ENCODE data around the gene ACACB. TPM values are rescaled to one million over a fixed set of nuclear protein-coding genes. Genes with fewer than 3 reads are reported as not detected.

ACACB gene
- total and polyA plus RNA-seq, 8 donors = 23.4 to 58.9 (median 31.6) TPM

GRCh38 chr12:109253913-109254544, 137.6 kb downstream of the ACACB start:
- Histone ChIP-seq H3K4me3 (no peak overlapping the region), H3K4me1 (no peaks in the 10 kb centered on the region), H3K36me3 (peaks cover 0 to 56% (median 3%) of the 10 kb centered on the region in 3 donors), H3K9me3 (no peaks in the 10 kb centered on the region), H3K27ac (no peak overlapping the region), H3K27me3 (no peaks in the 10 kb centered on the region)
- TF ChIP-seq, protein P1, sequence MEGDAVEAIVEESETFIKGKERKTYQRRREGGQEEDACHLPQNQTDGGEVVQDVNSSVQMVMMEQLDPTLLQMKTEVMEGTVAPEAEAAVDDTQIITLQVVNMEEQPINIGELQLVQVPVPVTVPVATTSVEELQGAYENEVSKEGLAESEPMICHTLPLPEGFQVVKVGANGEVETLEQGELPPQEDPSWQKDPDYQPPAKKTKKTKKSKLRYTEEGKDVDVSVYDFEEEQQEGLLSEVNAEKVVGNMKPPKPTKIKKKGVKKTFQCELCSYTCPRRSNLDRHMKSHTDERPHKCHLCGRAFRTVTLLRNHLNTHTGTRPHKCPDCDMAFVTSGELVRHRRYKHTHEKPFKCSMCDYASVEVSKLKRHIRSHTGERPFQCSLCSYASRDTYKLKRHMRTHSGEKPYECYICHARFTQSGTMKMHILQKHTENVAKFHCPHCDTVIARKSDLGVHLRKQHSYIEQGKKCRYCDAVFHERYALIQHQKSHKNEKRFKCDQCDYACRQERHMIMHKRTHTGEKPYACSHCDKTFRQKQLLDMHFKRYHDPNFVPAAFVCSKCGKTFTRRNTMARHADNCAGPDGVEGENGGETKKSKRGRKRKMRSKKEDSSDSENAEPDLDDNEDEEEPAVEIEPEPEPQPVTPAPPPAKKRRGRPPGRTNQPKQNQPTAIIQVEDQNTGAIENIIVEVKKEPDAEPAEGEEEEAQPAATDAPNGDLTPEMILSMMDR (IDR thresholded peaks at IDR 0.05) = no peak
- no peak for ATAC-seq
- intact Hi-C loops (cut with DNase I) = no loop called here
- no peak for FAIRE-seq
- no peak for DNase-seq
- 96 to 98% methylated on average over 7 of the region's 7 CpGs for WGBS, 2 donors

- ATAC-seq = no peak
- no peak for FAIRE-seq
- TF ChIP-seq, protein P1 (IDR thresholded peaks at IDR 0.05) = no peak
- Histone ChIP-seq H3K4me1 (no peaks in the 10 kb centered on the region), H3K27ac (no peak overlapping the region), H3K27me3 (no peaks in the 10 kb centered on the region), H3K9me3 (no peaks in the 10 kb centered on the region), H3K36me3 (peaks cover 0 to 69% (median 3%) of the 10 kb centered on the region in 3 donors), H3K4me3 (no peak overlapping the region)
- 91 to 97% methylated on average over 5 of the region's 5 CpGs for WGBS, 2 donors
- intact Hi-C loops (cut with DNase I) = no loop called here
- DNase-seq = no peak
These were observed 139.0 kb downstream of the ACACB start for GRCh38 chr12:109255377-109255776.

GRCh38 chr12:109256011-109256410, 139.6 kb downstream of the ACACB start:
- ATAC-seq (no peak), FAIRE-seq (no peak), DNase-seq (no peak)
- intact Hi-C loops (cut with DNase I) = no loop called here
- Histone ChIP-seq H3K27ac (no peak overlapping the region), H3K4me1 (no peaks in the 10 kb centered on the region), H3K9me3 (no peaks in the 10 kb centered on the region), H3K36me3 (peaks cover 0 to 76% (median 3%) of the 10 kb centered on the region in 3 donors), H3K27me3 (no peaks in the 10 kb centered on the region), H3K4me3 (no peak overlapping the region)
- TF ChIP-seq, protein P1 (IDR thresholded peaks at IDR 0.05) = no peak
- WGBS, 2 donors = 84 to 96% methylated on average over 8 of the region's 8 CpGs

DNA sequence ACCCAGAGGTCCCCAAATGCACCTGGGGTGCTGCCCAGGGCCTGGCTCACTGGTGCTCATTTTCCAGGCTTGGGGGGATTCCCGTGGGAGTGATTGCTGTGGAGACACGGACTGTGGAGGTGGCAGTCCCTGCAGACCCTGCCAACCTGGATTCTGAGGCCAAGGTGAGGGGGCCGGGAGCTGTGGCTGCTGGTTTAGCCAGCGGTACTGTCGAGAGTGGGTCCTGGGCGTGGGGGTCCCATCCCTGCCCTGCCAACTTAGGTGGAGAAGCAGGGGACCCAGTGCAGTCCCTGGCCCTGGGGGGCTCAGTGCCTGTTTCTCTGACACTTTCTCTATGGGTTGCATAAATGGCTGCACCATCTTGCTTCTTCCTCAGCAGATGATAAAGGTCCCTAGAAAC, 141.8 kb downstream of the ACACB start:
- ATAC-seq (no peak), FAIRE-seq (no peak), DNase-seq (no peak)
- WGBS, 2 donors = 86 to 87% methylated on average over 6 of the region's 6 CpGs
- intact Hi-C loops (cut with DNase I) = no loop called here
- Histone ChIP-seq H3K4me1 (no peaks in the 10 kb centered on the region), H3K4me3 (no peak overlapping the region), H3K36me3 (peaks cover 0 to 82% (median 0%) of the 10 kb centered on the region in 3 donors), H3K9me3 (no peaks in the 10 kb centered on the region), H3K27me3 (no peaks in the 10 kb centered on the region), H3K27ac (no peak overlapping the region)
- TF ChIP-seq, protein P1 (IDR thresholded peaks at IDR 0.05) = no peak

Measured in pancreas (tissue), 10 donors.